ENCODE data around the gene CC2D2B. TPM values are rescaled to one million over a fixed set of nuclear protein-coding genes. Genes with fewer than 3 reads are reported as not detected.

CC2D2B gene
- polyA plus RNA-seq, 1 experiment, result not detected

DNA sequence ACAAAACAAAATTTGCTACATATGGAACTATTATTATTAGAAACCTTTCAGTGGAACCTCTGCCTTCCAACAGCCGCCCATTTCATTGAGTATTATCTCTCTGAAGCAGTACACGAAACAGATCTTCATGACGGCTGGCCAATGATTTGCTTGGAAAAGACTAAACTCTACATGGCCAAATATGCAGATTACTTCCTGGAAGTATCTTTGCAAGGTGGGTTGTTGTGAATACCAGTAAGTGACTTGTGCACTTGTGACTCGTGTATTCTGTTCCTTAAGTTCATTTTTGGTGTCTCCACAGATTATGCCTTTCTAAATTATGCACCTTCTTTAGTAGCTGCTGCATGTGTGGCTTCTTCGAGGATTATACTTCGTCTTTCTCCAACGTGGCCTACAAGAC is 149.0 kb downstream of the CC2D2B start:
- CTCF ChIA-PET, result interaction anchor here (1.4 kb wide), 1 partner anchor 363 kb away, joined by 4 read pairs; the partner anchor contains the start of gene TCTN3
- Histone ChIP-seq H3K27ac (ENCODE audit: low read depth, low read length) (no peak overlapping the region), H3K4me3 (ENCODE audit: low read depth, low read length) (no peak overlapping the region), H3K9me3 (ENCODE audit: control insufficient read depth, insufficient read depth, low read length) (no peaks in the 10 kb centered on the region), H3K27me3 (ENCODE audit: control insufficient read depth, insufficient read depth, low read length) (no peaks in the 10 kb centered on the region)
- DNase-seq (ENCODE audit: low read depth, low spot score), result no peak
- POLR2A ChIA-PET, result no interaction called here
- TF ChIP-seq, protein P1, sequence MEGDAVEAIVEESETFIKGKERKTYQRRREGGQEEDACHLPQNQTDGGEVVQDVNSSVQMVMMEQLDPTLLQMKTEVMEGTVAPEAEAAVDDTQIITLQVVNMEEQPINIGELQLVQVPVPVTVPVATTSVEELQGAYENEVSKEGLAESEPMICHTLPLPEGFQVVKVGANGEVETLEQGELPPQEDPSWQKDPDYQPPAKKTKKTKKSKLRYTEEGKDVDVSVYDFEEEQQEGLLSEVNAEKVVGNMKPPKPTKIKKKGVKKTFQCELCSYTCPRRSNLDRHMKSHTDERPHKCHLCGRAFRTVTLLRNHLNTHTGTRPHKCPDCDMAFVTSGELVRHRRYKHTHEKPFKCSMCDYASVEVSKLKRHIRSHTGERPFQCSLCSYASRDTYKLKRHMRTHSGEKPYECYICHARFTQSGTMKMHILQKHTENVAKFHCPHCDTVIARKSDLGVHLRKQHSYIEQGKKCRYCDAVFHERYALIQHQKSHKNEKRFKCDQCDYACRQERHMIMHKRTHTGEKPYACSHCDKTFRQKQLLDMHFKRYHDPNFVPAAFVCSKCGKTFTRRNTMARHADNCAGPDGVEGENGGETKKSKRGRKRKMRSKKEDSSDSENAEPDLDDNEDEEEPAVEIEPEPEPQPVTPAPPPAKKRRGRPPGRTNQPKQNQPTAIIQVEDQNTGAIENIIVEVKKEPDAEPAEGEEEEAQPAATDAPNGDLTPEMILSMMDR (IDR thresholded peaks at IDR 0.05; ENCODE audit: low read depth, low read length), result no peak

DNA sequence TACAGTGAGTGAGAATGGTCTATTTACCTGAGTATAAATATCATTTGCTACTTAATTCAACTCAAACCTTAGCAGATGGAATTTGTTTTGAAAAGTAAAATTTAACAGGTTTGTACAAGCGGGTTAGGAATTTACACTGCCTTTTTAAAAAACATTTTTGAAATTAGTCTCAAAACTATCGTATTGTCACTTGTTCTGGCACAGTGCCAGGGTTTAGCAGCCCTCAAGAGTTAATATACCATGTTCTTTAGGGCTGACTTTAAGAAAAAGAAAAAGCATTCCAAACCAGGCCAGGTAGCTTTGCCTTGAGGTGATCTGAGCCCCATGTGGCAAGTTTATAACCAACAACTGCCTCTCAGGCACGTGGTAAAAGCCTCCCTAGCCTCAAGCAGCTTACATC is 153.5 kb downstream of the CC2D2B start:
- Histone ChIP-seq H3K9me3 (ENCODE audit: control insufficient read depth, insufficient read depth, low read length) (no peaks in the 10 kb centered on the region), H3K27me3 (ENCODE audit: control insufficient read depth, insufficient read depth, low read length) (no peaks in the 10 kb centered on the region), H3K27ac (ENCODE audit: low read depth, low read length) (no peak overlapping the region), H3K4me3 (ENCODE audit: low read depth, low read length) (no peak overlapping the region)
- ChIA-PET POLR2A (no interaction called here), CTCF (interaction anchor here (0.6 kb wide), 1 partner anchor 107 kb away, joined by 4 read pairs; no protein-coding TSS in a partner anchor)
- TF ChIP-seq, protein P1 (IDR thresholded peaks at IDR 0.05; ENCODE audit: low read depth, low read length), result no peak
- no peak for DNase-seq (ENCODE audit: low read depth, low spot score)

DNA sequence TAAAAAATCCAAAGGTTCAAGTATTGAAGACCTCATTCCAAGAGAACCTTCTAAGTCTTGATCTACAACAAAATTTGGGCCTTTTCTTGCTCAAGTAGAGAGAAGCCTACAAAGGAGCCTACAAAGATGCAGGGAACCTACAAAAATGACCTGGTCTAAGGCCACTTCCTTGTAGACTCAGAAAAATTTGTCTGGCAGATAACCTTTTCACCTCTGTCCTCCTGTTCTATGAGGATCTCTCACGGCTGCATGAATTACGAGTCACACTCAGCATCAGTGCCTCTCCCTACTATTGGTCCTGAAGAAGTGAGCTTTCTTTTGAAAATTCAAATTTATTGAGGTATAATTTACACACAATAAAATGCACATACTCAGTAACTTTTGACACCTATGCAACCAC is 164.9 kb downstream of the CC2D2B start:
- ChIA-PET CTCF (no interaction called here), POLR2A (no interaction called here)
- TF ChIP-seq, protein P1 (IDR thresholded peaks at IDR 0.05; ENCODE audit: low read depth, low read length), result no peak
- H3K27me3 ChIP-seq (ENCODE audit: control insufficient read depth, insufficient read depth, low read length), result no peaks in the 10 kb centered on the region
- no peak overlapping the region for H3K4me3 ChIP-seq (ENCODE audit: low read depth, low read length)
- no peak overlapping the region for H3K27ac ChIP-seq (ENCODE audit: low read depth, low read length)
- H3K9me3 ChIP-seq (ENCODE audit: control insufficient read depth, insufficient read depth, low read length), result no peaks in the 10 kb centered on the region
- DNase-seq (ENCODE audit: low read depth, low spot score), result no peak

DNA sequence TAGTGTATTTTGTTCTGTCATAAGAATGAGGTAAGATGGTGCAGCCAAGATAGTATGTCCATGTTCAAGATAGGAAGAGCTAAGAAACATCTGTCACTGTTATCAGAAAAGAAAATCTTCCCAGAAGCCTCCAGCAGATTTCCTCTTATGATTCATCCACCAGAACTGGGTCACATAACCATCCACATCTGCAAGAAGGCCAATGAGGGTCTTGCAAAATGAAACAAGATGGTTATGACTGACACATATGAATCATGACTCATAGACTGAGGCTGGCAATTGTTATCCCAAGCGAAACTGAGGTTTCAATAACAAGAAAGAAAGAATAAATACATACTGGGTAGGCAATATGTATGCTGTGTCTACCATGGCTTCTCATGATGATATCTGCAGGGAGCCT is 165.9 kb downstream of the CC2D2B start:
- ChIA-PET POLR2A (no interaction called here), CTCF (no interaction called here)
- Histone ChIP-seq H3K4me3 (ENCODE audit: low read depth, low read length) (no peak overlapping the region), H3K27me3 (ENCODE audit: control insufficient read depth, insufficient read depth, low read length) (no peaks in the 10 kb centered on the region), H3K27ac (ENCODE audit: low read depth, low read length) (no peak overlapping the region), H3K9me3 (ENCODE audit: control insufficient read depth, insufficient read depth, low read length) (no peaks in the 10 kb centered on the region)
- DNase-seq (ENCODE audit: low read depth, low spot score), result no peak
- TF ChIP-seq, protein P1 (IDR thresholded peaks at IDR 0.05; ENCODE audit: low read depth, low read length), result no peak

DNA sequence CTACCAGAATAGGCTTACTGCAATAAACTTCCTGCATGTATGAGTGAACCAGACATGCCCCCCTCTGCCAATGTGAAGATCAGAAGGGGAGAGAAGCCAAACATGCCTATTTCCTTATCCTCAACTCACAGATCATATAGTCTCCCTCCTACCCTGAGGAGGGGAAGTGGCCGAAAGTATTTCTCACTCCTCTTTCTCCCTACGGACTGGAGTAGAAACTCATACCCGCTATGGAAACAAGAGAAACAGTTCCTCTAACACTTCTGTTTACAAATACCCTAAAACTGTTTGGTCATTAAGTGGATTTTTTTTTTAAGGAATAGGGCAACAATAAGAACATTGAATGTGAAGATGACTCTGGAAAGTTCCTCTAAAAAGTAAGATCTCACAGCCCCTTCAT is 167.0 kb downstream of the CC2D2B start:
- no peaks in the 10 kb centered on the region for H3K9me3 ChIP-seq (ENCODE audit: control insufficient read depth, insufficient read depth, low read length)
- H3K27ac ChIP-seq (ENCODE audit: low read depth, low read length), result no peak overlapping the region
- POLR2A ChIA-PET, result interaction anchor here (0.7 kb wide), 1 partner anchor 192 kb away, joined by 3 read pairs; no protein-coding TSS in a partner anchor
- DNase-seq (ENCODE audit: low read depth, low spot score), result no peak
- no peak overlapping the region for H3K4me3 ChIP-seq (ENCODE audit: low read depth, low read length)
- CTCF ChIA-PET, result no interaction called here
- no peaks in the 10 kb centered on the region for H3K27me3 ChIP-seq (ENCODE audit: control insufficient read depth, insufficient read depth, low read length)
- TF ChIP-seq, protein P1 (IDR thresholded peaks at IDR 0.05; ENCODE audit: low read depth, low read length), result no peak

All from AG04450 (cell line).